GM19395 (cell line): ENCODE measurements around the gene CHAF1A.

Experiments used
- ATAC-seq: cut with Tn5 transposase; IDR thresholded peaks from one replicate; pipeline ENCODE4 v1.9.1; 2021; ENCODE audit warnings: mild to moderate bottlenecking, moderate library complexity; ENCODE audit not compliant: unreplicated experiment

The CHAF1A gene

GRCh38 chr19:4482721-4483364 is 80.4 kb downstream of the CHAF1A start:
- ATAC-seq = no peak

GRCh38 chr19:4483385-4483784 is 80.9 kb downstream of the CHAF1A start:
- ATAC-seq = no peak

- no peak for ATAC-seq
Observed at GRCh38 chr19:4487572-4487971, 85.1 kb downstream of the CHAF1A start.

- ATAC-seq = no peak
Observed at GRCh38 chr19:4488496-4488895, 86.1 kb downstream of the CHAF1A start.

- no peak for ATAC-seq
Observed at GRCh38 chr19:4491446-4491845, 89.0 kb downstream of the CHAF1A start.

- no peak for ATAC-seq
Observed at GRCh38 chr19:4492337-4493103, 90.1 kb downstream of the CHAF1A start.
